Midbrain (tissue), 1 donor: ENCODE measurements around the gene WDR18.

Experiments used
- DNase-seq: peaks from one replicate; lab custom pipeline; 2025; lab: John Stamatoyannopoulos, UW

Gene WDR18

DNA sequence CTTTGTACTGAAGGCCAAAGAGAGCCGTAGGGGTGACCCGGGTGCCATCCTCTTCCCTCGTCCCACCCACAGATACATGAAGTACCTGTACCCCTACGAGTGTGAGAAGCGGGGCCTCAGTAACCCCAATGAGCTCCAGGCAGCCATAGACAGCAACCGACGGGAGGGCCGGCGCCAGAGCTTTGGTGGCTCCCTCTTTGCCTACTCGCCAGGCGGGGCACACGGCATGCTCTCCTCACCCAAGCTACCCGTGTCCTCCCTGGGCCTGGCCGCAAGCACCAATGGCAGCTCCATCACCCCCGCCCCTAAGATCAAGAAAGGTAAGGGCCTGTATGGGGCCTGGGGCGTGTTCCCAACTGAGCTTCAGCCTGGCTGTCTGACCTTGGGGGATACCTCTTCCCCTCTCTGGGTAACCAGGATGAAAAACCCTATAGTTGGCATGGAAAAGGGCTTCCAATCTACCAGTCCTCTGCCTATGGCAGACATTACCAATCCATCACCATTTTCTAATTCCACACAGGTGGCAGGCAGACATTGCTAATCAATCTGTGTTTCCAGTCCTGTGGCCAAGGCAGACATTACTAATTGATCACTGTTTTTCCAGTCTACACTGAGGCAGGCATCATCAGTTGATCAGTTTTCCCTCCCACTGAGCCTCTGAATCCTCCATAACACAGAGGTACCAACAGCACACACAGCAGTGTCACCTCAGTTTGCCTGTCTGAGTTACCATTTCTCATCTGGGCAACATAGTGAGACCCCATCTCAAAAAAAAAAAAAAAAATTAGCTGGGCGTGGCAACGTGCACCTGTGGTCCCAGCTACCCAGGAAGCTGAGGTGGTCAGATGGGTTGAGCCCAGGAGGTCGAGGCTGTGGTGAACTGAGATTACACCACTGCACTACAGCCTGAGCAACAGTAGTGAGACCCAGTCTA lies 19.1 kb upstream of the WDR18 start:
- DNase-seq: no peak

DNA sequence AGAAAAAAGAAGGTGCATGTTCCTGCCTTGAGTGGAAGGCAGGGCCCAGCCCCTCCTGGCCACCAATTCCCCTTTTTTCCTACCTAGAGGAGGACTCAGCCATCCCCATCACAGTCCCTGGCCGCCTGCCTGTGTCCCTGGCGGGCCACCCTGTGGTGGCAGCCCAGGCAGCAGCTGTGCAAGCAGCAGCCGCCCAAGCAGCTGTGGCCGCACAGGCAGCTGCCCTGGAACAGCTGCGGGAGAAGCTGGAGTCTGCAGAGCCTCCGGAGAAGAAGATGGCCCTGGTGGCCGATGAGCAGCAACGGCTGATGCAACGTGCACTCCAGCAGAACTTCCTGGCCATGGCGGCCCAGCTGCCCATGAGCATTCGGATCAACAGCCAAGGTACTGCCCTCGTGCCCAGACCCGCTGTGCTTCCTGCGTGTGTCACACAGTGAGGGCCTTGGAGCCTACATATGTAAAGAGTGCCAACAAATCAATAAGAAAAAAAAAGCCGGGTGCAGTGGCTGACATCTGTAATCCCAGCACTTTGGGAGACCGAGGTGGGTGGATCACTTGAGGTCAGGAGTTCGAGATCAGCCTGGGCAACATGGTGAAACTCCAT lies 17.6 kb upstream of the WDR18 start:
- no peak for DNase-seq

DNA sequence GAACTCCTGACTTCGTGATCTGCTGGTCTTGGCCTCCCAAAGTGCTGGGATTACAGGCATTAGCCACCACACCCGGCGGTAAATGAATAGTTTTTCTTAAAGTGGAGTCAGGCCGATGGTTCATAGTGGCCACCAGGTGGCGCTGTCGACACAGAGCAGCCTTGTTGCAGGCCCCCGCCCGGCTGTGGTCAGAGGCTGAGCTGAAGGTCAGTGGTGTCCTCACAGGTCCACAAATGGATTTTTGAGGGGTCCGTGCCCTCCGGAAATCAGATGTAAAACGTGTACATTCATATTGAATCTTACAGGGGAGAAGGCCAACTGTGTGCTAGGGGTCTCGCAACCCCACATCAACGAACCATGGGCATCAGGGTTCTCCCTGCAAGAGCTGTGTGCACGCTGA lies 13.4 kb upstream of the WDR18 start:
- no peak for DNase-seq

DNA sequence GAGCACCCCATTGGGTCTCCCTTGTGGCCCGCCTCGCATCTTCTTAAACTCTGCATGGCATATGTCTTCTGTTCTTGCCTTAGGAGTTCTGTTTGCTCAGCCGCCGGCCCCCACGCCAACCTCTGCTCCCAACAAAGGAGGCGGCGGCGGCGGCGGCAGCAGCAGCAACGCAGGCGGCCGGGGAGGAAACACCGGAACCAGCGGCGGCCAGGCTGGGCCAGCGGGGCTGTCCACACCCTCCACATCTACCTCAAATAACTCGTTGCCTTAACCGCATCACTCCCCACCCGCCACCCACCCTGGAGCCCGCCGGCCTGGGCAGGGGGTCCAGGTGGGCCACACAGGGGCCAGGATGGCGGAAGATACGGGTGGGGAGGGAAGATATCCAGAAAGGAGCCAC lies 12.3 kb upstream of the WDR18 start:
- no peak for DNase-seq

DNA sequence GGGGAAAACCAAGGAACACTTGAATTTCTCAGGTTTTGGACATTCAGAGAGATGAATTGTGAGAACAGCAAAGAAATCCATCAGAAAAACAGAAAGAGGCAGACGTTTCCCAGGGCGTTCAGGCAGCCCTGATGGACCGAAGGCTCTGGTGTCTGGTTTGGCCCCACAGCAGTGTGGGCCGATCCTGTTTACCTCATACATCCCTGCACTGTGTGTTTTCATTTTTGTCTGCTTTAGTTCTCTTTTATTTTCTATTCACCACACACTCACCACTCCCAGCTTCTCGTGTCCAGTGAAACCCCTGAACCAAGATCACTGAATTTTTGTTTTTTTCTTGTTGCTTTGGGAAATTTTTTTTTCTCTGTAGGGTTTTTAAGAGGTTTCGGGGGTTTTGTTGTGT lies 11.9 kb upstream of the WDR18 start:
- no peak for DNase-seq

DNA sequence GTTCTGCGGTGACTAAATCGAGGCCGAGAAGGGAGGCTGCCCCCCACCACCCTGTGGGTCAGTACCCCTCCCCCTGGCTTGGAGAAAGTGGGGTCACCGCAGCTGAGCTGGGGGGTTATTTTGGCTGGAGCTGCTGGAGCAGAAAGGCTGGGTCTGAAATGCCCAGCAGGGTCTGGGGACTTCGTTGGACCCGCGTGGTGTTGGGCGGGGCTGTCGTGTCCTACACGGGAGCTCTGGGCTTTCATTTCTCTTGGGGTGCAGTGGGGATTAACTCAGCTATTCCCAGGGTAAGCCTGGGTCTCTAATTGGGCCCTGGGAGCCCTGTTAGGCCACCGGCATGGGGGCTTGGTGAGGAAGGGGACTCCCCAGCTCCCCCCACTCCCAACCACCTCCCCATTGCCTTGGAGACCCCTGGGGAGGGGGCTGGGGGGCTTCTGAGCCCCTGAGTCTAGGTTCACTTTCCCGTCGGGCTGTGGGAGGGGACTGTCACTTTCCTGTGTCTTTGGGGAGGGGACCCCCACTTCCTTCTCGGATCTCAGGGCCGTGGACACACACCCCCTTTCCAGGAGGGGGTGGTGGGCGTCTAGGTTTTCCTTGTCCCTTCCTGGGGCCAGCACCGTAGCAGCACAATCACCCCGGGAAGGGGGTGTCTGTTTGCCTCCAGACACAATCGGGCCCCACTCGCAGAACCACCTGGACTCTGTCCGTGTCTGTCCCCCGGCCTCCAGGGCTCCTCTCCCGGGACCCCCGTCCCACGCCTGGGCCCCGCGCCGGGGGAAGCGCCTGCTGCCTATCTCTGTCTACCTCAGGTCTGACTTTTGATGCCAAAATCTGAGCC lies 10.2 kb upstream of the WDR18 start:
- DNase-seq: no peak

DNA sequence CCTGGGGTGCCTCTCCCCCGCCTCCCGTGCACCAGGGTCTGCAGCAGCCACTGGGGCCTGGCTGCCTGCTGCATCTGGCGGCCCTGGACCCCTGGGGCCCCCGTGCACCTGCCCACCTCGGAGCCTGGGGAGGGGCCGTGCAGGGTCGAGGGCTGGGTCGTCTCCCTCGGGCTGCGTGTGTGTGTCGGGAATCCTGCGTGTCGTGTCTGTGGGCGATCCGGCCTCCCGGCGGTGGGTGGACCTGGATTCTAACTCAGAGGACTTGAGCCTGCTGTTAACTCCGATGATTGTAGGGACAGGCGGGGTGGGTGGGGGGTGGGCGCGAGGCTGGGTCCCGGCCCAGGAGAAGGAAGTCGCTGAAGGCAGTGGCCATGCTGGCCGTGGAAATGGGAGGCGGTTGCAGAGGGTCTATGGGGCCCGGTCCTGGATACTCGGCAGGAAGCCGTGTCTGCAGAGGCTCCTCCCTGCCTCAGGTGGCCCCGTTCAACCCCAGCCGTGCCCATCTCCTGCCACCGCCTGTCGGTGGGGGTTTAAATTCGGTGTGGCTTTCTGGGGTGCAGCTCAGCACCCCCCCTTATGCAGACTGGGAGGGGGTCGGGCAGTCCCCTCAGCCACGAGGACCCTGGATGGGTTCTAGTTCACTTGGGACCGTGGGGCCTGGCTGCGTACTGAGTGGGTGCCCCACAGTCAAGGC lies 9.4 kb upstream of the WDR18 start:
- DNase-seq: no peak

DNA sequence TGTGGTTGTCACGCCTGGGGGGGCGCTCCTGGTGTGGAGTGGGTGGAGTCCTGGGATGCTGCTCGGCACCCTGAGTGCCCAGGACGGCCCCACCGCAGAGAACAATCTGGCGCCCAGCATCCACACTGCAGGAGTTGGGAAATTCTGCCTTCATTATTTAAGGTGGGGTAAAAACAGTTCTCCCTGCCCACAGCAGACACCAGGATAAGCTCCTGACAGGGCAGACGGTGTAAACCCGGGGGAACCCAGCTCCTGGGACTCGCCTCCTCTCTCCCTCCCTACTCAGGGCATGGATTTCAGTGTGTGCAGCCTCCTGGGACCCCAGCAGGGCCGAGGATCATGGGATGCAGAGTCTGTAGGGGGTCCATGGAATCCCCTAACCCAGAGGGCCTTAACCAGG lies 7.7 kb upstream of the WDR18 start:
- no peak for DNase-seq

DNA sequence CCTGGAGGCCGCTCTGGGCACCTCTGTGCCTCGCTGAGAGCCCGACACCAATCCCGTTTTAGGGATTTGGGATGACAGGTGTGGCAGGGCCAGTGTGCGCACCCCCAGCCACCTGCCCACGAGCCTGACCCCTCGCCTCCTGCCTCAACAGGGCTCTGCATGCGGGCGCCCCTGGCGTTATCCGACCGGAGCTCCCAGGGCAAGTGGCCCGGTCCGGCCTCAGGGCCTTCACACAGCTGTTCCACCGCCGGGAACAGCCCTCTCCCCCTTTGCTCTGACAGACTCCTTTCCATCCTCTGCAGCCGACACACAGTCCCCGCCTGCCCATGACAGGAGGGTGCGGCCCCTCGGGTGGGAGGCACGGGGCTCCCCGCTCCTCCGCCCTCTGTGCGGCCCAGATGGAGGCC lies 7.1 kb upstream of the WDR18 start:
- no peak for DNase-seq

DNA sequence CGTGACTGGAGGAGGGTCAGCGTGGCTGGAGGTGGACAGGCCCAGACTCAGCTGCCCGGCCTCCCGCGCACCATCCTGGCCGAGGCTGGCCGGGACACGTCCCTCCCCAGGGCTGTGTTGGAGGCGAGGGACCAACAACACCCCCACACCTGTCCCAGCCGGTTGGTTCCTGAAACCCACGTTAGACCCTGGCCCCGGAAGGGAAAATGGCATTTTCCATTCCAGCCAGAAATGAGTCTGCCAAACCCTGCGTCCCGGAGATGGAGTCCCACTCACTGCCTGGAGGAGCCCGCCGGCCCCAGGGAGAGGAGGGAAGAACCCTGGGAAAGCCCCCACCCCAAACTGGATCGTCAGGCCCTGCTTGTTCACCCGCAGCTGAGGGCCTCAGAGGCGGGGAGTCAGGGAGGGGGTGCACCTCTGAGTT lies 4.8 kb upstream of the WDR18 start:
- no peak for DNase-seq

DNA sequence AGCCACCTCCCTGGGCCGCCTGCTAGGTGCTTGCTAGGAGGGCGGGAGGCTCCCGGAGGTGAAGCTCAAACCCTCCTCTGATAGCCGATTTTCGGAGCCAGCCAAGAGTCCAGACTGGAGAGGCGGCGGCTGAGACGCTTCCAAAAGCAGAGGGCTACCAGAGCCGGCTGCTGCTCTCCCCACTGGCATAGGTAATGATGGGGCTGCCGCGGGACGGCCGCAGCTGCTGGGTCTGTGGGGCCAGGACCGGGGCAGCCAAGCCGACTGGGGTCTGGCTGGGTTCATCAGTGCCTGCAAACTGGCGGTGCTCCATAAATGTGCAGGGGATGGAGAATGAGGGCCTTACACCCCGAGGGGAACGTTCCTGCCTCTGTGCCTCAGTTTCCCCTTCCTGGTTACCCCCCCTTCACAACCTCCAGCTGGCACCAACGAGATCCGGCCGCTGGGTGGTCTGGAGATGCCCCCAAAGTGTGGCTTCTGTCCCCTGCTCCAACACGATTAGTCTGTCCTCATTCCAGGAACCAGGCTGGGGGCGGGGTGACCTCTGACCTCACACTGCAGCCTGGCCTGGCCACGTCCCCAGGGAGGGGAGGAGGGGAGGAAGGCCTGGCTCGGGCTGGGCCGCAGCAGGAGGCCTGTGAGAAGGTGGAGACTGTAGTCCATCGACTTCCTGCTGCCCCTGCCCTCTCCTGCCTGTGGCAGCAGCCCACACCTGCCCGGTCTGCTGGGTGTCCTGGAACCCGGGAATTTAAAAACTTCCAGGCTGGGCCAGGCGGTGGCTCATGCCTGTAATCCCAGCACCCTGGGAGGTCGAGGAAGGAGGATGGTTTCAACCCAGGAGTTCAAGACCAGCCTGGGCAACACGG lies 3.8 kb upstream of the WDR18 start:
- DNase-seq: no peak

DNA sequence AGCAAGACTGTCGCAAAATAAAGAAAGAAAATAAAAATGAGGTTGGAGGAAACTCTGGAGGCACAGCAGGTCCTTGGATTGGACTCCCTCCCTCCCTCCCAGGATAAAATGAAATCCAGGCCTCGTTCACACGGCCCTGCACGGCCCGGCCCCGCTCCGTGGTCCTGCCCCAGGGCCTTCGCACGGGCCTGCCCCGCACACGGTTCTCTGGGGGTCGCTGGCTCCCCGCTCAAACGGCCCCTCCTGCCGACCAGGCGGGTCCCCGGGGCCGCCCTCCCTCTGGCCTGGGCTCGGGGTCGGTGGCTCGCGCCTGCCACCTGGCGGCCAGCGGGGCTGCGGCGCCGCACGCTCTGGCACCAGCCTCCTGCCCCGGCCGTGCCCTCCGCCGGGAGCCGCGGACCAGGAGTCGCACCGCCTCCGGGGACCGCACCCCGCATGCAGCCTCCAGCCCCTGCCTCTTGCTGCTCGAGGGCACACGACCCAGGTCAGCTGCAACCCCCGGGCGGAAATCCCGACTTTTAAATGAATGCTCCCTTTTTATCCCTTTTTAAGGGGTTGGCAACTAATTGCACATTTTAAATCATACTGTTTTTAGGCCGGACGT lies 1.5 kb upstream of the WDR18 start:
- DNase-seq: peak; percentile 62

DNA sequence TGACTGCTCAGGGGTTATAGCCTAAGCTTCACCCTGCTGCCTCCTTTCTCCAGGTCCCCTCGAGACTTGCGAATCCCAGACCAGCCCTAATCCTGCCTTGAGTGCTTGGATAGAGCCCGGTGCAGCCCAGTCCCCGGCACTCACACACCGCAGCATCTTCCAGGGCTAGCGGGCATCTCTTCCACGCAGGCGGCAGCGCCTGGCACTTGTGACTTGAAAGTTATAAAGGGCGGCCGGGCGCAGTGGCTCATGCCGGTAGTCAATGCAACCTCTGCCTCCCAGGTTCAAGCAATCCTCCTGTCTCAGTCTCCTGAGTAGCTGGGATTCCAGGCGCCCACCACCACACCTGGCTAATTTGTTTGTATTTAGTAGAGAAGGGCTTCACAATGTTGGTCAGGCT lies 1.9 kb downstream of the WDR18 start:
- DNase-seq: no peak

DNA sequence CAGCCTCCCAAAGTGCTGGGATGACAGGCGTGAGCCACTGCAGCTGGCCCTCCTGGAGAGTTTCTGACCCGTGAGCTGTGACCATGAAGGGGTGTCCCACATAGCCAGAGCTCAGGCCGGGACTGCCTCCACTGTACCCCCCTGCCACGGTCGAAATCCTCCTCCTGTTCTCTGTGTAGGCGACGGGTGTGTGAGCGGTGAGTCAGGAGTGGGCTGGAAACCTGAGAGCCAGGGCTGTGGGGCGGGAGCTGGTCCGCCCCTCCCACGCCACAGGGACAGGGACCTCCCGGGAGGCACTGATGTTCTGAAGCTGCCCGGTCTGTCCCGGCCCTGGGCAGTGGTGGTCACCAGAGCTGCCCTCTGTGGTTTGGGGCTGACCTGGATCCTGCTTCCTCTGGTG lies 3.9 kb downstream of the WDR18 start:
- no peak for DNase-seq

DNA sequence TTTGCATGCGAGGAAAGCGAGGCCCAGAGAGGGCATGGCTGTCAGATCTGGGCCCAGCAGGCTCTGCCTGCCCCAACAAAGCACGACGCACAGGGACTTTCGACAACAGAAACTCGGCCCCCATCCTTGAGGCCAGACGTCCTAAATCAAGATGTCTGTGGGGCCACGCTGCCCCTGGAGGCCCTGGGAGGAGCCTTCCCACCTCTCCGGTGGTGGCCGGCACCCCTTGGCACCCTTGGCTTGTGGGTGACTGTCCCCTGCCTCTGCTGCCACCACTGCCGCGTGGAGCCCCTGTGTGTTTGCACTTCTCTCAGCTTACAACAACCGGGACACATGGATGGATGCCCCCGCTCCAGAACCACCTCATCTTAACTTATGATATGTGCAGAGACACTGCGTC lies 4.4 kb downstream of the WDR18 start:
- no peak for DNase-seq

DNA sequence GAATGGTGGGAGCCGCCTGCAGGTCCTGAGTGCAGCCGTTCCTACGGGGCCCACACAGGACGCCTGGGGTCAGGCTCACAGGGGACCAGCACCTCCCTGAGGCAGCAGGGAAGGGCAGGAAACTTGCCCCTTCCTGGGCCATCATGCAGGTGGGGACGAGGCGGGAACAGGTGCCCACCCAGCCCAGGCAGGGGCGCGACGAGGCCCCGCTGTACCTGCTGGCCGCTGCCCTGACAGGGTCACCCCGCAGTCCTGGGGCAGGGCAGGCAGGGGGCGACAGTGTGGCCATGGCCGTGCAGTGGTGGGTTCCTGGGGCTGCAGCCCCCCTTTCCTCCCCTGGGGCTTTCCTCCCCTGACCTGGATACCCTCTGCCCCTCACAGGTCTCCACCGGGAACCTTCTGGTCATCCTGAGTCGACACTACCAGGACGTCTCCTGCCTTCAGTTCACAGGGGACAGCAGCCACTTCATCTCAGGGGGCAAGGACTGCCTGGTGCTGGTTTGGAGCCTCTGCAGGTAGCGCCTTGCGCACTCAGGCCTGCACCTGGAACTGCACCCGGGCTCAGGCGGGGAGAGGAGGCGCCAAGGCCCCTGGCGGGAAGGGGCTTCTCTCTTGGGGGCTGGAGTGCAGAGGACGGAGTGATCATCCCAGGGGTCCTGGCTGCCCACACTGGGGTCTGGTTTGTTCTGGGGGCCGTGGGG lies 5.4 kb downstream of the WDR18 start:
- DNase-seq: no peak

DNA sequence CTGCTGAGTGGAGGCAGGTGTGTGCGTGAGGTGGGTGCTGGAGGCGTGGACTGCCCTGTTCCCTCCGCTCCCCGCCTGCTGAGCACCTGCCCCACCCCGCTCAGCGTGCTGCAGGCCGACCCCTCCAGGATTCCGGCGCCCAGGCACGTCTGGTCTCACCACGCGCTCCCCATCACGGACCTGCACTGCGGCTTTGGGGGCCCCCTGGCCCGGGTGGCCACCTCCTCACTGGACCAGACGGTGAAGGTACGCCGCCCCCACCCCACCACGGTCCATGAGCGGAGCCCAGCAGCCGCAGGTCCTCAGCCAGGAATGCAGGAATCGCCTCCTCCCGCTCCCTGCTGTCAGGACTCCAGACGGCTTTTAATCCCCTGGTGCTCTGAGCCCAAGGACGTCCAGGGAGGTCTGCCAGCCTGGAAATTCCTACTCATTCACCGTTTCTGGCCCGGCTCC lies 6.0 kb downstream of the WDR18 start:
- DNase-seq: no peak

DNA sequence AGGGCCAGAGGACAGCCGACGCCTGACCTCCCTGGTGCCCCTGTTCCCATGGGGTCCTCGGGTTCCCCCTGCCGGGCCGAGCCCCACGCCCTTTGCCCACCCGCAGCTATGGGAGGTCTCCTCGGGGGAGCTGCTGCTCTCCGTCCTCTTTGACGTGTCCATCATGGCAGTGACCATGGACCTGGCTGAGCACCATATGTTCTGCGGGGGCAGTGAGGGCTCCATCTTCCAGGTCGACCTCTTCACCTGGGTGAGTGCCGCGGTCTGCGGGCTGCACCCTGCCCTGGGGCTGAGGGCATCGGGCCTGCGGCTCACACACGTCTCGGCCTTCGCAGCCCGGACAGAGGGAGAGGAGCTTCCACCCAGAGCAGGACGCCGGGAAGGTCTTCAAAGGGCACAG lies 6.6 kb downstream of the WDR18 start:
- DNase-seq: no peak

DNA sequence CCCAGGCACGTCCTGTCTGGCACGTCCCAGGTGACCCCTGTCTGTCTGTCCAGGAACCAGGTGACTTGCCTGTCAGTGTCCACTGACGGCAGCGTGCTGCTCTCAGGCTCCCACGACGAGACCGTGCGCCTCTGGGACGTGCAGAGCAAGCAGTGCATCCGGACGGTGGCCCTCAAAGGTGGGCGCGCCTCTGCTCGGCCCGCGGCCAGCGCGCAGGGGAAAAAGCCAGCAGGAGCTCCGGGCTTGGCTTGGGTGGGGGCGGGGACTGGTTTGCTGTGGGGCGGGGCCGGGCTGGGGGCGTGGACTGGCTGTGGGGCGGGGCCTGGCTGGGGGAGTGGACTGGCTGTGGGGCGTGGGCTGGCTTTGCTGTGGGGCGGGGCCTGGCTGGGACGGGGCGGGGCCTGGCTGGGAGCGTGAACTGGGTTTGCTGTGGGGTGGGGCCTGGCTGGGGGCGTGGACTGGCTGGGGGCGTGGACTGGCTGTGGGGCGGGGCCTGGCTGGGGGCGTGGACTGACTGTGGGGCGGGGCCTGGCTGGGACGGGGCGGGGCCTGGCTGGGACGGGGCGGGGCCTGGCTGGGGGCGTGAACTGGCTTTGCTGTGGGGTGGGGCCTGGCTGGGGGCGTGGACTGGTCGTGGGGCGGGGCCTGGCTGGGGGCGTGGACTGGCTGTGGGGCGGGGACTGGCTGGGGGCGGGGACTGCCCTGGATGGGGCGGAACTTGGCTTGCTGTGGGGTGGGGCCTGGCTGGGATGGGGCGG lies 7.2 kb downstream of the WDR18 start:
- no peak for DNase-seq
